ENCODE measurements around the gene HAUS5. TPM values are rescaled to one million over a fixed set of nuclear protein-coding genes. Genes with fewer than 3 reads are reported as not detected.

The HAUS5 gene
- total RNA-seq, 1 donor from 2014 or later: 45.8 TPM

- Mint-ChIP-seq H3K4me1 (peaks cover 7% of the 10 kb centered on the region), H3K4me3 (no peak overlapping the region), H3K9me3 (no peaks in the 10 kb centered on the region), H3K27me3 (no peaks in the 10 kb centered on the region), H3K27ac (no peak overlapping the region), H3K36me3 (ENCODE audit: low read depth) (peaks cover 50% of the 10 kb centered on the region)
- intact Hi-C loops (cut with micrococcal nuclease): no loop called here
- DNase-seq: no peak
Measured at GRCh38 chr19:35656700-35657099, 44.2 kb downstream of the HAUS5 start.

GRCh38 chr19:35657904-35658700, 45.6 kb downstream of the HAUS5 start:
- Mint-ChIP-seq H3K27me3 (no peaks in the 10 kb centered on the region), H3K4me1 (peaks cover 5% of the 10 kb centered on the region), H3K27ac (no peak overlapping the region), H3K9me3 (no peaks in the 10 kb centered on the region), H3K36me3 (ENCODE audit: low read depth) (peaks cover 45% of the 10 kb centered on the region), H3K4me3 (no peak overlapping the region)
- peak; percentile 56 for DNase-seq
- intact Hi-C loops (cut with micrococcal nuclease): no loop called here

GRCh38 chr19:35661995-35662340, 49.4 kb downstream of the HAUS5 start:
- no peaks in the 10 kb centered on the region for H3K27me3 Mint-ChIP-seq
- intact Hi-C loops (cut with micrococcal nuclease): no loop called here
- H3K4me1 Mint-ChIP-seq: peaks cover 3% of the 10 kb centered on the region
- H3K9me3 Mint-ChIP-seq: no peaks in the 10 kb centered on the region
- DNase-seq: no peak
- peaks cover 17% of the 10 kb centered on the region for H3K36me3 Mint-ChIP-seq (ENCODE audit: low read depth)
- no peak overlapping the region for H3K4me3 Mint-ChIP-seq
- H3K27ac Mint-ChIP-seq: no peak overlapping the region

GRCh38 chr19:35663981-35664380, 51.4 kb downstream of the HAUS5 start:
- Mint-ChIP-seq H3K4me1 (no peaks in the 10 kb centered on the region), H3K36me3 (ENCODE audit: low read depth) (peaks cover 6% of the 10 kb centered on the region), H3K27me3 (no peaks in the 10 kb centered on the region), H3K27ac (no peak overlapping the region), H3K4me3 (no peak overlapping the region), H3K9me3 (no peaks in the 10 kb centered on the region)
- intact Hi-C loops (cut with micrococcal nuclease): no loop called here
- no peak for DNase-seq

- intact Hi-C loops (cut with micrococcal nuclease): no loop called here
- H3K36me3 Mint-ChIP-seq (ENCODE audit: low read depth): no peaks in the 10 kb centered on the region
- no peak overlapping the region for H3K27ac Mint-ChIP-seq
- H3K9me3 Mint-ChIP-seq: no peaks in the 10 kb centered on the region
- H3K4me3 Mint-ChIP-seq: no peak overlapping the region
- no peaks in the 10 kb centered on the region for H3K4me1 Mint-ChIP-seq
- no peak for DNase-seq
- H3K27me3 Mint-ChIP-seq: peaks cover 7% of the 10 kb centered on the region
Measured at GRCh38 chr19:35665157-35665556, 52.6 kb downstream of the HAUS5 start.

- H3K9me3 Mint-ChIP-seq: no peaks in the 10 kb centered on the region
- H3K4me3 Mint-ChIP-seq: no peak overlapping the region
- no peak overlapping the region for H3K27ac Mint-ChIP-seq
- no peaks in the 10 kb centered on the region for H3K36me3 Mint-ChIP-seq (ENCODE audit: low read depth)
- intact Hi-C loops (cut with micrococcal nuclease): no loop called here
- no peaks in the 10 kb centered on the region for H3K4me1 Mint-ChIP-seq
- peaks cover 8% of the 10 kb centered on the region for H3K27me3 Mint-ChIP-seq
- no peak for DNase-seq
Measured at GRCh38 chr19:35665604-35666003, 53.1 kb downstream of the HAUS5 start.

GRCh38 chr19:35666251-35666913, 53.8 kb downstream of the HAUS5 start, which contains the start of gene UPK1A:
Gene UPK1A (plus strand): TSS chr19:35666517. CDS start chr19:35666813, 296 bp downstream.
- H3K27ac Mint-ChIP-seq: no peak within 1 kb of the TSS
- peaks cover 10% of the 10 kb centered on the region for H3K27me3 Mint-ChIP-seq
- H3K36me3 Mint-ChIP-seq (ENCODE audit: low read depth): no peaks in the 10 kb centered on the region
- no peaks in the 10 kb centered on the region for H3K9me3 Mint-ChIP-seq
- no peak within 1 kb of the TSS for H3K4me3 Mint-ChIP-seq
- H3K4me1 Mint-ChIP-seq: no peaks in the 10 kb centered on the region
- intact Hi-C loops (cut with micrococcal nuclease): no loop called here
- no peak for DNase-seq

GRCh38 chr19:35669566-35669965, 57.0 kb downstream of the HAUS5 start:
- H3K27ac Mint-ChIP-seq: no peak overlapping the region
- H3K36me3 Mint-ChIP-seq (ENCODE audit: low read depth): no peaks in the 10 kb centered on the region
- H3K4me1 Mint-ChIP-seq: peaks cover 10% of the 10 kb centered on the region
- no peak for DNase-seq
- no peaks in the 10 kb centered on the region for H3K9me3 Mint-ChIP-seq
- peaks cover 23% of the 10 kb centered on the region for H3K27me3 Mint-ChIP-seq
- no peak overlapping the region for H3K4me3 Mint-ChIP-seq
- intact Hi-C loops (cut with micrococcal nuclease): no loop called here

- Mint-ChIP-seq H3K4me1 (peaks cover 10% of the 10 kb centered on the region), H3K36me3 (ENCODE audit: low read depth) (no peaks in the 10 kb centered on the region), H3K27me3 (peaks cover 24% of the 10 kb centered on the region), H3K9me3 (no peaks in the 10 kb centered on the region), H3K27ac (no peak overlapping the region), H3K4me3 (no peak overlapping the region)
- no peak for DNase-seq
- intact Hi-C loops (cut with micrococcal nuclease): no loop called here
Measured at GRCh38 chr19:35669974-35670373, 57.4 kb downstream of the HAUS5 start.

GRCh38 chr19:35670686-35671085, 58.2 kb downstream of the HAUS5 start:
- H3K27ac Mint-ChIP-seq: no peak overlapping the region
- no peak for DNase-seq
- H3K4me1 Mint-ChIP-seq: peaks cover 10% of the 10 kb centered on the region
- H3K9me3 Mint-ChIP-seq: no peaks in the 10 kb centered on the region
- intact Hi-C loops (cut with micrococcal nuclease): no loop called here
- H3K27me3 Mint-ChIP-seq: peaks cover 25% of the 10 kb centered on the region
- H3K36me3 Mint-ChIP-seq (ENCODE audit: low read depth): no peaks in the 10 kb centered on the region
- H3K4me3 Mint-ChIP-seq: no peak overlapping the region

GRCh38 chr19:35671818-35672217, 59.3 kb downstream of the HAUS5 start:
- intact Hi-C loops (cut with micrococcal nuclease): no loop called here
- Mint-ChIP-seq H3K4me1 (peaks cover 10% of the 10 kb centered on the region), H3K36me3 (ENCODE audit: low read depth) (no peaks in the 10 kb centered on the region), H3K4me3 (peak overlapping the region; percentile 2), H3K27me3 (peaks cover 30% of the 10 kb centered on the region), H3K27ac (no peak overlapping the region), H3K9me3 (no peaks in the 10 kb centered on the region)
- DNase-seq: no peak

- Mint-ChIP-seq H3K27me3 (peaks cover 32% of the 10 kb centered on the region), H3K4me1 (peaks cover 10% of the 10 kb centered on the region), H3K27ac (peak overlapping the region; percentile 48), H3K36me3 (ENCODE audit: low read depth) (no peaks in the 10 kb centered on the region), H3K9me3 (no peaks in the 10 kb centered on the region), H3K4me3 (peak overlapping the region; percentile 83)
- peak; percentile 85 for DNase-seq
- intact Hi-C loops (cut with micrococcal nuclease): loop anchor here (1.0 kb wide), 1 partner anchor 44 kb away; no protein-coding TSS in a partner anchor
Measured at GRCh38 chr19:35673121-35673804, 60.7 kb downstream of the HAUS5 start.
